Sigmoid colon (tissue), 7 donors: ENCODE data around the gene ARHGAP42. TPM values are rescaled to one million over a fixed set of nuclear protein-coding genes. Genes with fewer than 3 reads are reported as not detected.
A peak's percentile ranks its signal among the peaks of the same experiment; 100 is the strongest.

ENCODE experiments used
- DNase-seq: peaks from one replicate; pipeline ENCODE4 v3.0.0-alpha.2; 2019
- H3K27ac ChIP-seq, 4 donors: fragments of 200-600 bp; sonication (generic); one replicate each; pipeline ENCODE4 v1.5.1; 2016 to 2019; ENCODE audit warnings: mild to moderate bottlenecking in 1 of 4
- H3K27me3 ChIP-seq, 3 donors: fragments of 200-600 bp; sonication (generic); one replicate each; pipeline ENCODE4 v1.5.1; 2019; ENCODE audit warnings: mild to moderate bottlenecking in 1 of 3
- H3K36me3 ChIP-seq, 4 donors: fragments of 200-600 bp; sonication (generic); one replicate each; pipeline ENCODE4 v1.5.1; 2016 to 2019
- H3K4me1 ChIP-seq, 4 donors: fragments of 200-600 bp; sonication (generic); one replicate each; pipeline ENCODE4 v1.5.1; 2017 to 2019
- H3K4me3 ChIP-seq, 4 donors: fragments of 200-600 bp; sonication (generic); one replicate each; pipeline ENCODE4 v1.5.1; 2017 to 2019; ENCODE audit warnings: mild to moderate bottlenecking in 2 of 4, moderate library complexity in 1 of 4
- H3K9me3 ChIP-seq, 4 donors: fragments of 200-600 bp in 3 of 4; sonication (generic) in 3 of 4; one replicate each; pipeline versions ENCODE4 v1.5.1 to v1.6.1; 2013 to 2019
- CTCF ChIP-seq, 4 experiments: fragments of 450-650 bp in 3 of 4; fragments of 200-600 bp in 1 of 4; IDR thresholded peaks; one replicate each; pipeline ENCODE4 v1.5.1; 2016 to 2019; ENCODE audit warnings: antibody characterized with exemption in 4 of 4, mild to moderate bottlenecking in 3 of 4, moderate library complexity in 2 of 4
- EP300 ChIP-seq, 4 donors: sonication (generic); formaldehyde crosslinking; IDR thresholded peaks; one replicate each; pipeline ENCODE4 v1.6.1; 2017; ENCODE audit warnings: antibody characterized with exemption in 4 of 4
- POLR2A ChIP-seq, 2 donors: fragments of 450-650 bp; IDR thresholded peaks; one replicate each; pipeline ENCODE4 v1.6.1; 2016; ENCODE audit warnings: antibody characterized with exemption in 2 of 2, mild to moderate bottlenecking in 2 of 2, moderate library complexity in 2 of 2
- POLR2AphosphoS5 ChIP-seq, 4 donors: sonication (generic); formaldehyde crosslinking; IDR thresholded peaks; one replicate each; pipeline ENCODE4 v1.6.1; 2017; ENCODE audit warnings: antibody characterized with exemption in 4 of 4
- WGBS, 2 donors: extraction: QIAGEN DNeasy Blood & Tissue Kit; methylation state at CpG; one replicate each; pipeline ENCODE4 v1.1.7; 2013; 5-methylcytosine and 5-hydroxymethylcytosine counted together
- intact Hi-C: fragments of 100-400 bp; cut with DNase I; formaldehyde crosslinking; loops from one replicate; pipeline ENCODE4 v1.15.1; 2023
- polyA plus RNA-seq, 3 donors: library from polyadenylated mRNA; stranded (reverse); fragments of 200-250 nt; gene quantifications; one replicate each; pipeline ENCODE4 v1.2.3, GENCODE V29; 2013
- total RNA-seq, 4 donors: library from RNA; depleted of rRNA; stranded (reverse); fragments of >200 nt; gene quantifications; one replicate each; pipeline ENCODE4 v1.1.0, GENCODE V29; 2016
- donor health status: healthy with polysubstance abuse.
- donor health status: Bipolar disorder and iron deficiency.
- donor health status: healthy.

The ARHGAP42 gene
- total and polyA plus RNA-seq, 7 donors: 4.2 to 16.9 (median 6.4) TPM

- DNase-seq: no peak
- intact Hi-C loops: no loop called here
- Histone ChIP-seq H3K36me3 (peaks cover 0 to 22% (median 4%) of the 10 kb centered on the region in 4 donors), H3K4me3 (no peak overlapping the region), H3K9me3 (no peaks in the 10 kb centered on the region), H3K27ac (no peak overlapping the region), H3K27me3 (no peaks in the 10 kb centered on the region), H3K4me1 (no peaks in the 10 kb centered on the region)
- WGBS, 2 donors: 76 to 83% methylated on average over 2 of the region's 2 CpGs
- TF ChIP-seq CTCF (IDR thresholded peaks at IDR 0.05) (no peak), POLR2AphosphoS5 (IDR thresholded peaks at IDR 0.05) (no peak), POLR2A (IDR thresholded peaks at IDR 0.05) (no peak), EP300 (IDR thresholded peaks at IDR 0.05) (no peak)
Measured at GRCh38 chr11:100978442-100978841, 291.4 kb downstream of the ARHGAP42 start.

- H3K4me1 ChIP-seq: no peaks in the 10 kb centered on the region
- no peaks in the 10 kb centered on the region for H3K9me3 ChIP-seq
- peaks cover 0 to 22% (median 4%) of the 10 kb centered on the region in 4 donors for H3K36me3 ChIP-seq
- WGBS, 2 donors: 88 to 95% methylated on average over 2 of the region's 2 CpGs
- intact Hi-C loops: no loop called here
- no peak overlapping the region for H3K4me3 ChIP-seq
- H3K27ac ChIP-seq: no peak overlapping the region
- no peaks in the 10 kb centered on the region for H3K27me3 ChIP-seq
- TF ChIP-seq POLR2A (IDR thresholded peaks at IDR 0.05): no peak
- no peak for TF ChIP-seq EP300 (IDR thresholded peaks at IDR 0.05)
- TF ChIP-seq POLR2AphosphoS5 (IDR thresholded peaks at IDR 0.05): no peak
- TF ChIP-seq CTCF (IDR thresholded peaks at IDR 0.05): no peak
- no peak for DNase-seq
Measured at GRCh38 chr11:100978939-100979338, 291.9 kb downstream of the ARHGAP42 start.

GRCh38 chr11:100980156-100980555, 293.1 kb downstream of the ARHGAP42 start:
- no peak for DNase-seq
- intact Hi-C loops: no loop called here
- no peaks in the 10 kb centered on the region for H3K4me1 ChIP-seq
- 78 to 91% methylated on average over 3 of the region's 3 CpGs for WGBS, 2 donors
- H3K27ac ChIP-seq: no peak overlapping the region
- H3K9me3 ChIP-seq: no peaks in the 10 kb centered on the region
- H3K36me3 ChIP-seq: peaks cover 0 to 16% (median 4%) of the 10 kb centered on the region in 4 donors
- TF ChIP-seq CTCF (IDR thresholded peaks at IDR 0.05) (peak in 3 of 4 experiments; percentile 12 to 17 (median 13)), EP300 (IDR thresholded peaks at IDR 0.05) (no peak)
- no peaks in the 10 kb centered on the region for H3K27me3 ChIP-seq
- H3K4me3 ChIP-seq: no peak overlapping the region

GRCh38 chr11:100981196-100981824, 294.2 kb downstream of the ARHGAP42 start:
- no peak for TF ChIP-seq POLR2AphosphoS5 (IDR thresholded peaks at IDR 0.05)
- TF ChIP-seq EP300 (IDR thresholded peaks at IDR 0.05): no peak
- no peak for TF ChIP-seq CTCF (IDR thresholded peaks at IDR 0.05)
- TF ChIP-seq POLR2A (IDR thresholded peaks at IDR 0.05): no peak
- Histone ChIP-seq H3K9me3 (no peaks in the 10 kb centered on the region), H3K4me3 (no peak overlapping the region), H3K36me3 (peaks cover 0 to 8% (median 4%) of the 10 kb centered on the region in 4 donors), H3K4me1 (no peaks in the 10 kb centered on the region), H3K27me3 (no peaks in the 10 kb centered on the region), H3K27ac (no peak overlapping the region)
- WGBS, 2 donors: 88 to 91% methylated on average over 1 of the region's 1 CpG
- intact Hi-C loops: no loop called here
- DNase-seq: no peak

GRCh38 chr11:100984668-100985067, 297.6 kb downstream of the ARHGAP42 start:
- intact Hi-C loops: no loop called here
- TF ChIP-seq POLR2A (IDR thresholded peaks at IDR 0.05): no peak
- TF ChIP-seq POLR2AphosphoS5 (IDR thresholded peaks at IDR 0.05): no peak
- TF ChIP-seq CTCF (IDR thresholded peaks at IDR 0.05): no peak
- TF ChIP-seq EP300 (IDR thresholded peaks at IDR 0.05): no peak
- H3K4me1 ChIP-seq: no peaks in the 10 kb centered on the region
- no peaks in the 10 kb centered on the region for H3K36me3 ChIP-seq
- no peak for DNase-seq
- no peaks in the 10 kb centered on the region for H3K27me3 ChIP-seq
- no peak overlapping the region for H3K27ac ChIP-seq
- H3K4me3 ChIP-seq: no peak overlapping the region
- H3K9me3 ChIP-seq: no peaks in the 10 kb centered on the region
- 59 to 91% methylated on average over 3 of the region's 3 CpGs for WGBS, 2 donors
